ENCODE measurements around the gene MARCHF11. TPM values are rescaled to one million over a fixed set of nuclear protein-coding genes. Genes with fewer than 3 reads are reported as not detected.

MARCHF11 gene
- total RNA-seq, 1 experiment from 2014 or later = 0.37 TPM

GRCh38 chr5:16131878-16132277, 47.7 kb downstream of the MARCHF11 start:
- Histone ChIP-seq H3K79me2 (ENCODE audit: insufficient read depth, low read length) (no peaks in the 10 kb centered on the region), H2BK5ac (ENCODE audit: insufficient read length, low read length) (no peak overlapping the region), H4K20me1 (ENCODE audit: control insufficient read depth, insufficient read depth, insufficient read length) (no peaks in the 10 kb centered on the region), H3K4me1 (ENCODE audit: insufficient read depth, low read length) (no peaks in the 10 kb centered on the region; the same call in 1 of the 2 replicates), H3K9ac (ENCODE audit: extremely low read depth, insufficient read length, low read length) (no peak overlapping the region), H3K4me2 (ENCODE audit: insufficient read depth, insufficient read length, low read length) (no peak overlapping the region), H3K14ac (ENCODE audit: insufficient read depth, low read length) (no peak overlapping the region), H2BK120ac (ENCODE audit: low read depth, low read length, poor library complexity, severe bottlenecking) (no peak overlapping the region), H3K79me1 (ENCODE audit: insufficient read depth, low read depth, low read length, poor library complexity, severe bottlenecking) (no peaks in the 10 kb centered on the region), H2AFZ (ENCODE audit: low read length) (no peak overlapping the region), H3K56ac (ENCODE audit: insufficient read length, low read depth, low read length) (no peak overlapping the region), H4K8ac (replicated peaks; ENCODE audit: insufficient read length, low read depth, low read length) (no peak overlapping the region), H3K23ac (ENCODE audit: insufficient read length, low read depth, low read length) (no peak overlapping the region), H2BK15ac (ENCODE audit: low read depth, low read length) (no peak overlapping the region), H2BK20ac (ENCODE audit: low read depth, low read length, poor library complexity, severe bottlenecking) (no peak overlapping the region), H2BK12ac (ENCODE audit: insufficient read length, low read depth, low read length) (no peak overlapping the region), H3K18ac (ENCODE audit: insufficient read length, low read depth, low read length) (no peak overlapping the region), H3K4ac (ENCODE audit: low read depth, low read length) (no peak overlapping the region), H4K91ac (ENCODE audit: insufficient read length, low read depth, low read length) (no peak overlapping the region), H3K27me3 (ENCODE audit: insufficient read depth, low read length) (no peaks in the 10 kb centered on the region), H4K5ac (ENCODE audit: insufficient read length, low read depth, low read length) (no peak overlapping the region), H2AK5ac (ENCODE audit: insufficient read length, low read length) (no peak overlapping the region), H3K23me2 (ENCODE audit: insufficient read length, low read depth, low read length, poor library complexity, severe bottlenecking) (no peaks in the 10 kb centered on the region), H3K27ac (ENCODE audit: insufficient read length, low read depth, low read length) (no peak overlapping the region), H3K9me3 (ENCODE audit: control insufficient read depth, low read depth, low read length) (no peaks in the 10 kb centered on the region), H3T11ph (ENCODE audit: low read length) (no peak overlapping the region)
- Mint-ChIP-seq H3K27ac (no peak overlapping the region; a peak in 1 of 7 replicates), H3K4me3 (no peak overlapping the region), H3K4me1 (peaks cover 8 to 9% of the 10 kb centered on the region in 2 experiments), H3K27me3 (ENCODE audit: low read depth) (peaks cover 2% of the 10 kb centered on the region; the same call in 1 of the 2 replicates), H3K9me3 (peaks cover 5 to 6% of the 10 kb centered on the region in 2 experiments; a peak in 3 of 5 replicates), H3K36me3 (ENCODE audit: insufficient read depth in 1 of 3, low read depth in 3 of 3) (peaks cover 0 to 4% (median 0%) of the 10 kb centered on the region in 3 experiments; a peak in 1 of 7 replicates)
- TF ChIP-seq, protein P1, sequence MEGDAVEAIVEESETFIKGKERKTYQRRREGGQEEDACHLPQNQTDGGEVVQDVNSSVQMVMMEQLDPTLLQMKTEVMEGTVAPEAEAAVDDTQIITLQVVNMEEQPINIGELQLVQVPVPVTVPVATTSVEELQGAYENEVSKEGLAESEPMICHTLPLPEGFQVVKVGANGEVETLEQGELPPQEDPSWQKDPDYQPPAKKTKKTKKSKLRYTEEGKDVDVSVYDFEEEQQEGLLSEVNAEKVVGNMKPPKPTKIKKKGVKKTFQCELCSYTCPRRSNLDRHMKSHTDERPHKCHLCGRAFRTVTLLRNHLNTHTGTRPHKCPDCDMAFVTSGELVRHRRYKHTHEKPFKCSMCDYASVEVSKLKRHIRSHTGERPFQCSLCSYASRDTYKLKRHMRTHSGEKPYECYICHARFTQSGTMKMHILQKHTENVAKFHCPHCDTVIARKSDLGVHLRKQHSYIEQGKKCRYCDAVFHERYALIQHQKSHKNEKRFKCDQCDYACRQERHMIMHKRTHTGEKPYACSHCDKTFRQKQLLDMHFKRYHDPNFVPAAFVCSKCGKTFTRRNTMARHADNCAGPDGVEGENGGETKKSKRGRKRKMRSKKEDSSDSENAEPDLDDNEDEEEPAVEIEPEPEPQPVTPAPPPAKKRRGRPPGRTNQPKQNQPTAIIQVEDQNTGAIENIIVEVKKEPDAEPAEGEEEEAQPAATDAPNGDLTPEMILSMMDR (conservative IDR thresholded peaks at IDR 0.05) = no peak
- WGBS (ENCODE audit: extremely low coverage, insufficient read length, low lambda C conversion rate) = no CpG with 5 or more reads among the region's 5 CpGs
- no peak for DNase-seq
